DOHH2 (cell line): Measurements from ENCODE around the gene CDH4.

Experiments used
- H3F3A ChIP-seq: fragments of 200-600 bp; sonication (generic), shearing (Covaris generic); 2 replicates; pipeline ENCODE4 v1.6.0; 2016; ENCODE audit warnings: antibody characterized with exemption, mild to moderate bottlenecking; ENCODE audit not compliant: control insufficient read depth, insufficient read depth
- H3K27ac ChIP-seq: fragments of 200-600 bp; sonication (generic); 2 replicates; pipeline ENCODE4 v1.5.1; 2014; ENCODE audit warnings: low read depth, mild to moderate bottlenecking, low read length, moderate library complexity
- H3K27me3 ChIP-seq: fragments of 200-600 bp; sonication (generic); 2 replicates; pipeline ENCODE4 v1.6.1; 2014; ENCODE audit warnings: mild to moderate bottlenecking, low read length, mixed read lengths; ENCODE audit not compliant: control insufficient read depth
- H3K36me3 ChIP-seq: fragments of 200-600 bp; sonication (generic); 2 replicates; pipeline ENCODE4 v1.6.1; 2014; ENCODE audit warnings: mild to moderate bottlenecking, low read length, moderate library complexity, mixed read lengths; ENCODE audit not compliant: control insufficient read depth
- H3K4me1 ChIP-seq: fragments of 200-600 bp; sonication (generic); 2 replicates; pipeline ENCODE4 v1.6.1; 2014; ENCODE audit warnings: mild to moderate bottlenecking, low read length, mixed read lengths; ENCODE audit not compliant: control insufficient read depth
- H3K4me2 ChIP-seq: fragments of 200-600 bp; sonication (generic); 2 replicates; pipeline ENCODE4 v1.6.0; 2014; ENCODE audit warnings: mild to moderate bottlenecking, low read length, moderate library complexity
- H3K4me3 ChIP-seq: fragments of 200-600 bp; sonication (generic); 2 replicates; pipeline ENCODE4 v1.5.1; 2014; ENCODE audit warnings: mild to moderate bottlenecking, low read length, mixed read lengths
- H3K79me2 ChIP-seq: fragments of 200-600 bp; sonication (generic); 2 replicates; pipeline ENCODE4 v1.6.1; 2014; ENCODE audit warnings: mild to moderate bottlenecking, low read length, mixed read lengths; ENCODE audit not compliant: control insufficient read depth
- H3K9me2 ChIP-seq: fragments of 200-600 bp; sonication (generic); replicated peaks from 2 replicates; pipeline ENCODE4 v1.6.1; 2014; ENCODE audit warnings: mild to moderate bottlenecking, low read length, mixed read lengths; ENCODE audit not compliant: control insufficient read depth
- H3K9me3 ChIP-seq: fragments of 200-600 bp; sonication (generic); 2 replicates; pipeline ENCODE4 v1.6.1; 2014; ENCODE audit warnings: antibody characterized with exemption, low read length, mixed read lengths; ENCODE audit not compliant: control insufficient read depth, insufficient read depth
- H4K20me1 ChIP-seq: fragments of 200-600 bp; sonication (generic); 2 replicates; pipeline ENCODE4 v1.6.0; 2014; ENCODE audit warnings: low read depth, mild to moderate bottlenecking, antibody characterized with exemption, low read length, moderate library complexity; ENCODE audit not compliant: control insufficient read depth, insufficient read depth
- EZH2phosphoT487 ChIP-seq: fragments of 200-600 bp; sonication (generic); IDR thresholded peaks from 2 replicates; pipeline ENCODE4 v1.6.1; 2017; ENCODE audit warnings: borderline replicate concordance, mild to moderate bottlenecking, antibody characterized with exemption, low read length, moderate library complexity, mixed read lengths
- TF ChIP-seq, protein P1 (sequence below): fragments of 200-600 bp; sonication (generic); IDR thresholded peaks from one replicate; pipeline ENCODE4 v1.5.1; 2014; ENCODE audit warnings: antibody characterized with exemption, mild to moderate bottlenecking, low read depth, low read length; ENCODE audit not compliant: poor library complexity, severe bottlenecking

The CDH4 gene

DNA sequence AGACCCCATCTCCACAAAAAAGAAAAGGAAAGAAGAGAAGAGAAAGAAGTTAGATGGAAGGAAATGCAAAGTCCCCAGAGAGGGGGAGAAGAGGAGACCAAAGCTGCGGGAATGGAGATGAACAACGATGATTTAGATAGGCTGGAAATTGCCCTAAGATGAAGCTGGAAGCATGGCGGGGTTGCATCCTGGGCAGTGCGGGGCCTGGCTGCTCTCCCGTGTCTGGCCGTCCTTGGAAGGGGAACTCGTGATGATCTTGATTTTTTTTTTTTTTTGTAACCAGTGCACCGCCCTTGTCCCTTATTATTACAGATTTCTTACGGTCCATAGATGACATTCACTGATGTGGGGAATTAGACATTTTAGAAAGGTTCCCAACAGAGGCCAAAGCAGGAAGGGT lies 276.5 kb downstream of the CDH4 start:
- no peak overlapping the region for H3K4me2 ChIP-seq
- H3K27me3 ChIP-seq: no peaks in the 10 kb centered on the region
- H4K20me1 ChIP-seq: no peaks in the 10 kb centered on the region
- H3K79me2 ChIP-seq: no peaks in the 10 kb centered on the region
- no peaks in the 10 kb centered on the region for H3K9me2 ChIP-seq
- no peaks in the 10 kb centered on the region for H3K9me3 ChIP-seq
- H3K27ac ChIP-seq: no peak overlapping the region
- H3K36me3 ChIP-seq: no peaks in the 10 kb centered on the region
- TF ChIP-seq, protein P1, sequence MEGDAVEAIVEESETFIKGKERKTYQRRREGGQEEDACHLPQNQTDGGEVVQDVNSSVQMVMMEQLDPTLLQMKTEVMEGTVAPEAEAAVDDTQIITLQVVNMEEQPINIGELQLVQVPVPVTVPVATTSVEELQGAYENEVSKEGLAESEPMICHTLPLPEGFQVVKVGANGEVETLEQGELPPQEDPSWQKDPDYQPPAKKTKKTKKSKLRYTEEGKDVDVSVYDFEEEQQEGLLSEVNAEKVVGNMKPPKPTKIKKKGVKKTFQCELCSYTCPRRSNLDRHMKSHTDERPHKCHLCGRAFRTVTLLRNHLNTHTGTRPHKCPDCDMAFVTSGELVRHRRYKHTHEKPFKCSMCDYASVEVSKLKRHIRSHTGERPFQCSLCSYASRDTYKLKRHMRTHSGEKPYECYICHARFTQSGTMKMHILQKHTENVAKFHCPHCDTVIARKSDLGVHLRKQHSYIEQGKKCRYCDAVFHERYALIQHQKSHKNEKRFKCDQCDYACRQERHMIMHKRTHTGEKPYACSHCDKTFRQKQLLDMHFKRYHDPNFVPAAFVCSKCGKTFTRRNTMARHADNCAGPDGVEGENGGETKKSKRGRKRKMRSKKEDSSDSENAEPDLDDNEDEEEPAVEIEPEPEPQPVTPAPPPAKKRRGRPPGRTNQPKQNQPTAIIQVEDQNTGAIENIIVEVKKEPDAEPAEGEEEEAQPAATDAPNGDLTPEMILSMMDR: no peak
- TF ChIP-seq EZH2phosphoT487: no peak
- no peaks in the 10 kb centered on the region for H3F3A ChIP-seq
- no peak overlapping the region for H3K4me3 ChIP-seq
- H3K4me1 ChIP-seq: no peaks in the 10 kb centered on the region

DNA sequence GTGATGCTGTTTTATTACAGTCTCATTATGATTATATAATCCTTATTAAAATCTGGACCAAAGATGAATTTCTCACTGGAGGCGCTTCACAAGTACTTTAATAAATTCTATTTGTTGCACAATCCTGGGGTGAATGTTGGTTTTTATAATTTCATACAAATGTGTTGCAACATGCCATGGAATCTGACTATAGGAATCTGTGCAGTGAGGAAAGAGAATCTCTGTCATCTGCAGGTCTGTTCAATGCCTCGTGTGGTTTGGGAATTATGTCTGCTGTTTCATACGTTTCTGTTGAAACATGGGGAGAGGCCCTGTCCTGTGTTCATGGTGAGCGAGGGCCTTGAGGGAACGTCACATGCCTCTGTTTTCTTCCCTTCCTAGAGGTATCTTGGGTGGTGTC lies 277.3 kb downstream of the CDH4 start:
- no peak overlapping the region for H3K27ac ChIP-seq
- H3K4me1 ChIP-seq: no peaks in the 10 kb centered on the region
- no peaks in the 10 kb centered on the region for H3K36me3 ChIP-seq
- H3K27me3 ChIP-seq: no peaks in the 10 kb centered on the region
- no peaks in the 10 kb centered on the region for H3F3A ChIP-seq
- H3K4me2 ChIP-seq: no peak overlapping the region
- no peaks in the 10 kb centered on the region for H4K20me1 ChIP-seq
- no peak for TF ChIP-seq EZH2phosphoT487
- TF ChIP-seq, protein P1: no peak
- H3K79me2 ChIP-seq: no peaks in the 10 kb centered on the region
- H3K4me3 ChIP-seq: no peak overlapping the region
- no peaks in the 10 kb centered on the region for H3K9me2 ChIP-seq
- no peaks in the 10 kb centered on the region for H3K9me3 ChIP-seq

DNA sequence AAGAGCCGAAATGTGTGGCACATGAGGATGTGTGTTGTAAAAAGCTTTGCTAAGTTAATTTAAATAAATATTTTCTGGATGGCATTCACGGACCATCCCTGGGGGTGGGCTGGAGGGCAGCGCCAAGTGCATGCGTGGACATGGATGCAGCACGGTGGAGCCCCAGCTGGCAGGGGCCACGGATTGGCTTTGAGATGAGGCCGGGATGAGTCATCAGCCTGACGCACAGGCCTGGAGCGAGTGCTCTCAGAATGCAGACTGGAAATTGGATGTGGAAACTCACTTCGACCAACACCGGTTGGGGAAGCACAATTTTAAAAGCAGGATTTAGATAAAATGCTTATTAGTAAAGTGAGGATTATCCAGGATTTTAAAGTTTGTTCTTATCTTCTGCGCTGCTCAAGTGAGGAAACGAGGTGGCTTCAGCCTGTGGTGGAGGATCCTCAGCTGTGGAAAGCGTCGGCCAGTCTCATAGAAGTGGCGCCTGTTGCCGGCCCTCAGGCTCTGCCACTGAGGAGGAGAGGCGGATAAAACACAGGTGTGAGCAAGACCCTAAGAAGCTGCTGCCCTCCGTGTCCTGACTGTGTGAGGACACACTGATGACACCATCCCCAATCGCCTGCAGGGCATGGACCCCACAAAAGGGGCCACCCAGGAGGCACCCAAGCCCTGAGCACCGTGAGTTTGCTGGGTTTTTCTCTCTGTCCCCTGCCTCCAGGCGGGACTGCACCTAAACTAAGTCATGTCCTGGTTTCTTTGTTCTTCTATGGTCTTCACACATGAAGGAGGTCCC lies 279.7 kb downstream of the CDH4 start:
- Histone ChIP-seq H4K20me1 (no peaks in the 10 kb centered on the region), H3K4me1 (no peaks in the 10 kb centered on the region), H3F3A (no peaks in the 10 kb centered on the region), H3K4me2 (no peak overlapping the region), H3K27me3 (no peaks in the 10 kb centered on the region), H3K27ac (no peak overlapping the region), H3K79me2 (no peaks in the 10 kb centered on the region), H3K36me3 (no peaks in the 10 kb centered on the region), H3K9me3 (no peaks in the 10 kb centered on the region), H3K9me2 (no peaks in the 10 kb centered on the region), H3K4me3 (no peak overlapping the region)
- TF ChIP-seq, protein P1: no peak
- TF ChIP-seq EZH2phosphoT487: no peak
